Testis (tissue), 3 donors: ENCODE measurements around the gene IGFBP5. TPM values are rescaled to one million over a fixed set of nuclear protein-coding genes. Genes with fewer than 3 reads are reported as not detected.

Source experiments
- DNase-seq: peaks from one replicate; pipeline ENCODE4 v3.0.0-alpha.2; 2019
- H3K27ac ChIP-seq, 2 donors: fragments of 200-600 bp; sonication (generic); one replicate each; pipeline ENCODE4 v1.5.1; 2019
- H3K27me3 ChIP-seq: fragments of 200-600 bp; sonication (generic); one replicate; pipeline ENCODE4 v1.5.1; 2019
- H3K36me3 ChIP-seq: fragments of 200-600 bp; sonication (generic); one replicate; pipeline ENCODE4 v1.5.1; 2017; ENCODE audit warnings: low read depth; ENCODE audit errors: missing control alignments
- H3K4me1 ChIP-seq: fragments of 200-600 bp; sonication (generic); one replicate; pipeline ENCODE4 v1.5.1; 2019
- H3K4me3 ChIP-seq, 2 donors: fragments of 200-600 bp; sonication (generic); one replicate each; pipeline ENCODE4 v1.5.1; 2017 to 2019
- H3K9me3 ChIP-seq: fragments of 200-600 bp; sonication (generic); one replicate; pipeline ENCODE4 v1.5.1; 2017
- POLR2A ChIP-seq: fragments of 450-650 bp; IDR thresholded peaks from one replicate; pipeline ENCODE4 v1.6.1; 2017; ENCODE audit warnings: antibody characterized with exemption, mild to moderate bottlenecking, moderate library complexity
- WGBS, 2 donors: methylation state at CpG; one replicate each; pipeline ENCODE4 v1.1.5; 2018; 5-methylcytosine and 5-hydroxymethylcytosine counted together
- intact Hi-C: fragments of 100-400 bp; cut with DNase I; formaldehyde crosslinking; loops from one replicate; pipeline ENCODE4 v1.15.1; 2023; ENCODE audit warnings: low total_unique reads
- polyA plus RNA-seq: library from polyadenylated mRNA; stranded (reverse); fragments of 350-450 nt; fragmentation: Illumina TruSeq; extraction: RNeasy Lipid Tissue Mini Kit (QIAGEN cat#74804); gene quantifications from one replicate; pipeline ENCODE4 v1.2.3, GENCODE V29; 2014; ENCODE audit warnings: low read depth, low replicate concordance; ENCODE audit not compliant: insufficient read depth
- total RNA-seq, 2 donors: library from RNA; depleted of rRNA; stranded (reverse); fragments of >200 nt; gene quantifications; one replicate each; pipeline ENCODE4 v1.2.3, GENCODE V29; 2016
- TF ChIP-seq, protein P1 (sequence below), 3 experiments: fragments of 450-650 bp in 2 of 3; fragments of 200-600 bp in 1 of 3; sonication (generic) in 1 of 3; IDR thresholded peaks; one replicate each; pipeline ENCODE4 v1.5.1; 2016 to 2019; ENCODE audit warnings: antibody characterized with exemption in 3 of 3, mild to moderate bottlenecking in 2 of 3, moderate library complexity in 1 of 3

IGFBP5 gene
- total and polyA plus RNA-seq, 3 donors from 2014 or later = 169 to 308 (median 228) TPM

DNA sequence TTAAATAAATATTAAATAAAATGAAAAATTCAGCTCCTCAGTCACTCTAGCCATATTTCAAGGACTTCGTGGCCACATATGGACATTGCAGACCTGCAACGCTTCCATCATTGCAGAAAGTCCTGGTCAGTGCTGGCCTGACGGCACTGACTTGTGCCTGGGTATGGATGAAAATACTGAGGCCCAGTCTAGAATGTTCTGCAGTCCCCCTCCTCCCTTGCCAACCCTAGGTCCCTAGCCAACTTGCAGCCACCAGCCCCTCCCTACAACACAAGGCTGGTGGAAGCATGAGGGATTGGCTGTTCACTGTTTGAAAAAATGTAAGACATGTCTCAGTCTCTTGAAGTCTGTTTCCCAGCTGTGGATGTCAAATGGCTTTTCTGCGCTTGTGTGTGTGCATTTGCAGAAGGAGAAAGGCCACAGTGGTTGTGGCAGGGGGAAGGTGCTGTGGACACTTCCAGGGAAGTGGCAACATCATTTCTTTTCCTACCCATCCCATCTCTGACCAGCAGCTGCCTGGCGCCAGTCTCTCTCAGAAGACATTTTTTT lies 9.9 kb downstream of the IGFBP5 start:
- no peak for DNase-seq
- H3K9me3 ChIP-seq = no peaks in the 10 kb centered on the region
- no peak for TF ChIP-seq POLR2A
- TF ChIP-seq, protein P1, sequence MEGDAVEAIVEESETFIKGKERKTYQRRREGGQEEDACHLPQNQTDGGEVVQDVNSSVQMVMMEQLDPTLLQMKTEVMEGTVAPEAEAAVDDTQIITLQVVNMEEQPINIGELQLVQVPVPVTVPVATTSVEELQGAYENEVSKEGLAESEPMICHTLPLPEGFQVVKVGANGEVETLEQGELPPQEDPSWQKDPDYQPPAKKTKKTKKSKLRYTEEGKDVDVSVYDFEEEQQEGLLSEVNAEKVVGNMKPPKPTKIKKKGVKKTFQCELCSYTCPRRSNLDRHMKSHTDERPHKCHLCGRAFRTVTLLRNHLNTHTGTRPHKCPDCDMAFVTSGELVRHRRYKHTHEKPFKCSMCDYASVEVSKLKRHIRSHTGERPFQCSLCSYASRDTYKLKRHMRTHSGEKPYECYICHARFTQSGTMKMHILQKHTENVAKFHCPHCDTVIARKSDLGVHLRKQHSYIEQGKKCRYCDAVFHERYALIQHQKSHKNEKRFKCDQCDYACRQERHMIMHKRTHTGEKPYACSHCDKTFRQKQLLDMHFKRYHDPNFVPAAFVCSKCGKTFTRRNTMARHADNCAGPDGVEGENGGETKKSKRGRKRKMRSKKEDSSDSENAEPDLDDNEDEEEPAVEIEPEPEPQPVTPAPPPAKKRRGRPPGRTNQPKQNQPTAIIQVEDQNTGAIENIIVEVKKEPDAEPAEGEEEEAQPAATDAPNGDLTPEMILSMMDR (IDR thresholded peaks at IDR 0.05) = no peak
- no peak overlapping the region for H3K4me3 ChIP-seq
- no peaks in the 10 kb centered on the region for H3K36me3 ChIP-seq
- H3K27ac ChIP-seq = no peak overlapping the region
- intact Hi-C loops = loop anchor here (5.0 kb wide), 1 partner anchor 827 kb away; no protein-coding TSS in a partner anchor
- H3K27me3 ChIP-seq = no peaks in the 10 kb centered on the region
- WGBS, 2 donors = 90 to 91% methylated on average over 5 of the region's 5 CpGs
- peaks cover 4% of the 10 kb centered on the region for H3K4me1 ChIP-seq

GRCh38 chr2:216683846-216684245 lies 11.5 kb downstream of the IGFBP5 start:
- WGBS, 2 donors = 82 to 86% methylated on average over 3 of the region's 3 CpGs

GRCh38 chr2:216681683-216682082 lies 13.7 kb downstream of the IGFBP5 start:
- H3K27me3 ChIP-seq = no peaks in the 10 kb centered on the region
- H3K9me3 ChIP-seq = no peaks in the 10 kb centered on the region
- WGBS, 2 donors = 59 to 75% methylated on average over 2 of the region's 2 CpGs
- H3K36me3 ChIP-seq = no peaks in the 10 kb centered on the region
- TF ChIP-seq, protein P1 (IDR thresholded peaks at IDR 0.05) = no peak
- no peak for TF ChIP-seq POLR2A
- H3K27ac ChIP-seq = no peak overlapping the region
- H3K4me1 ChIP-seq = peaks cover 4% of the 10 kb centered on the region
- DNase-seq = no peak
- H3K4me3 ChIP-seq = no peak overlapping the region
- intact Hi-C loops = no loop called here

More at GRCh38 chr2:216683846-216684245, 11.5 kb downstream of the IGFBP5 start:
- H3K9me3 ChIP-seq = no peaks in the 10 kb centered on the region
- H3K27me3 ChIP-seq = no peaks in the 10 kb centered on the region
- no peak overlapping the region for H3K27ac ChIP-seq
- H3K4me1 ChIP-seq = peaks cover 4% of the 10 kb centered on the region
- peak; percentile 38 for DNase-seq
- H3K36me3 ChIP-seq = no peaks in the 10 kb centered on the region
- no peak for TF ChIP-seq POLR2A
- TF ChIP-seq, protein P1 (IDR thresholded peaks at IDR 0.05) = no peak
- intact Hi-C loops = no loop called here
- H3K4me3 ChIP-seq = no peak overlapping the region

DNA sequence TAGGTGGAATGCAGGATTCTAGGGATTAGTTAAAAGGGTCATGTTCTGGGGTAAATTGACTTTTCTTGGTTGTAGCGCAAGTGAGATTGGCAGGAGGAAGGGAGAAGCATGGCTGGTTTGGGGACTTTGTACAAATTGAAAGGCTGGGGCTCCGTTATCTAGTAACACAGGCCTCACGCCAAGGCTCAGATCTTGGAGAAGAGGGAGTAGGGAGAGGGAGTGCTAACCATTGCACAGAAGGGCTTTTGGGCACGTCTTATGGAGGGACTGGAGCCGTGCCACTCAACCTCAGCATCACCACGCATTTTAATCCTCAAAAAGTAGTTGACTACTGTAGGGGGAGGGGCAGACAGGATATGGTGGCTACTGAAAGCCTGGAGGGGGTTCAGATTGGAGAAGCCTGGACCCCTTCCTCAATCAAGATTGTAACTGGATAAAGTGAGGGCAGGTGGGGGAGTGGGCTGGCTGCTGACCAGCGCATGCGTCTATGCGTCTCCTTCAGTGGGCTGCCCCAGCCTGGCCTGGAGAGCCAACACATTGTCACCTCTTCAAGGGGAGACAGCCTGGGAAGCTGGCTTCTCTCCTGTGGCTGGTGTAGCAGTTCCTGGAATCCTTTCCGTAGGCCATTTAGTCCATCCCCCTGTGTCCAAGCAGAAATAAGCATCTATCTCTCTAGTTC lies 14.3 kb downstream of the IGFBP5 start:
- intact Hi-C loops = no loop called here
- Histone ChIP-seq H3K9me3 (no peaks in the 10 kb centered on the region), H3K4me1 (peaks cover 4% of the 10 kb centered on the region), H3K36me3 (no peaks in the 10 kb centered on the region), H3K27ac (no peak overlapping the region), H3K27me3 (no peaks in the 10 kb centered on the region), H3K4me3 (no peak overlapping the region)
- no peak for DNase-seq
- WGBS, 2 donors = 81 to 92% methylated on average over 10 of the region's 10 CpGs
- TF ChIP-seq, protein P1 (IDR thresholded peaks at IDR 0.05) = no peak

DNA sequence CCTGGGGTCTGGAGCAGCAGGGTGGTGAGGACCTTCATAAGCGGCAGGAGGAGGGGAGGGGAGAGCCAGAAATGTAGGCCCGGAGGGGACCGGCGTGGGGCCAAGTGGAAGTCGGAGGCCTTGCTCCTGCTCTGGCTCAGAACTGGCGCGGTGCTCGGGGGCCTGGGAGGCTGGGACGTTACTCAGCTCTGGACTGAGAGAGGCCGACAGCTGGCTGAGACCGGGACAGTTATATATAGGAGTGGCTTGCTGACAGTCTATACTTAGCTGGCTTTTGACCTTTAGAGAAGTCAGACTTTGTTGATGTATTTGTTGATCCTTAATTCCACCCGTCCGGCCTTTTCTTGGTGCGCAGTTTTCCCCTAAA lies 15.7 kb downstream of the IGFBP5 start:
- WGBS, 2 donors = 81 to 85% methylated on average over 14 of the region's 14 CpGs
- H3K27me3 ChIP-seq = no peaks in the 10 kb centered on the region
- no peak for TF ChIP-seq POLR2A
- TF ChIP-seq, protein P1 (IDR thresholded peaks at IDR 0.05) = no peak
- H3K9me3 ChIP-seq = no peaks in the 10 kb centered on the region
- H3K27ac ChIP-seq = no peak overlapping the region
- DNase-seq = no peak
- H3K4me1 ChIP-seq = peaks cover 4% of the 10 kb centered on the region
- intact Hi-C loops = no loop called here
- no peaks in the 10 kb centered on the region for H3K36me3 ChIP-seq
- no peak overlapping the region for H3K4me3 ChIP-seq
